Activated effector memory CD4-positive, alpha-beta T cell treated with Interleukin-2 at 50 U/mL for 16 hours (primary cell): Measurements from ENCODE around the gene UNC13B.

Experiments
- DNase-seq: peaks from one replicate; pipeline ENCODE4 v3.0.0-alpha.2; 2020

UNC13B gene

GRCh38 chr9:35340046-35340445 is 178.2 kb downstream of the UNC13B start:
- no peak for DNase-seq

DNA sequence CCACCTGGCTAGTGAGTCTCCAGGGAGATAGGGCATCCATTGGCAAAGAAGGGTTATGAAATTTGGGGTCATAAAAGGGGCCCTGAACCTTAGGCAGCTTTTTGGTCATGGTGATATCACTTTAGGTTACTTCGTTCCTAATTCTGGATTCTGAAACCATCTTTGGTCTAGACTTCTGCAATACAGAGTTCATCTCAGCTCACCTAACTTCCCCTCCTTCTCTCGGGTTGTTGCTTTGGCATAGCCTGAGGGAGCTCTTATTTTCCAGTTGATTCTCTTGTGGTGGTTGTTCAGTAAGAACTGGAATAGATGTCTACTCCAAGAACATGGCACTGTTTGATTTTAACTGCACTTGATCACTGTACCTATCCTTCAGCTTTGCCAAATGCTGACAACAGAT is 179.2 kb downstream of the UNC13B start:
- DNase-seq = no peak

GRCh38 chr9:35341585-35341984 is 179.8 kb downstream of the UNC13B start:
- DNase-seq = no peak

DNA sequence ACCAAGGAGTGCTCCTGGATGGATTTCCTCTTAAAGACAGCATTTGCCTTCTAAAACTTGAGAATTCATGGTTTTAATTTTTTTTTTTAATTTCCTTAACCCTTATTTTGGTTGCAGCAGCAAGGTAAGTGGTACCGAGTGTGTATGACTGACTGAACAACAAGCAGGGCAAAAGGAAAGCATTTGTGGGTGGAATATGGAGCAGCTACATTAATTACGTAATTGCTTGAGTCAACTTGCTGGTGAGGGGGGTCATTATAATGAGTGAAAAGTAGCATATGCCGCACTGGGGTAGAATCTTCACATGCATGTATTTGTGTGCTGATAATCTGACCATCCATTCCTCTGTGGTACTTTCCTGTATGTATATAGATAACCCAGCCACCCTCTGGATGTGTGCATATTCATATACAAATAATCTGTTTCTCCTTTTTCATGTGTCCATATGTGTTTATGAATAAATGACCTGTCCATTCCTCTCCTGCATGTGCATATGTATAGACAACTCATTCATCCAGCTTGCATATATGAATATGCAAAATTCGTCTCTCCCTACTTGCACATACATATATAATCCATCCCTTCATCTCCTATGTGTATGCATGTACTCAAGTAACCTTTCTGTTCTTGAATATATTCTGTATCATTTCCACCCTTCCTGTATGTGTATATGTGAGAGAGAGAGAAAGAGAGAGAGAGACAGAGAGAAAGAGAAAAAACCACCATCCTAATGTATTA is 180.6 kb downstream of the UNC13B start:
- DNase-seq = no peak

DNA sequence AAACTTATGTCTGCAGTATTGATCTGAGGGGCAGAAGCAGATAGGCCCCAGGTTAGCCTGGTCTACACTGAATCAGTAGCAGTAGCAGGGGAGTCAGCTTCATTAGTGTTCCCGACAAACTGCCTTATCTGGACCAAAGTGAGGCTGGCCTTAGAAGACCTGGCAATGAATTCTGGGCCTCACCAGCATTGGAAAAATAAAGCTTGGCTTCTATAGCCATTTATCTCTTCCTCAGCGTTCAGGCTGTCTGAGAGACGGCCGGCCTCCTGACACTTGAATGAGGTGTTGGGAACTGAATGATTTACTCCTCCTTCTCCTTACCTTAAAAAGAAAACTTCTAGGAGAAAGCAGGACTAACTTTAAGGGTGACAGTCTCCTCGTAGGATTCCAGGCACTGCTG is 186.3 kb downstream of the UNC13B start:
- no peak for DNase-seq

DNA sequence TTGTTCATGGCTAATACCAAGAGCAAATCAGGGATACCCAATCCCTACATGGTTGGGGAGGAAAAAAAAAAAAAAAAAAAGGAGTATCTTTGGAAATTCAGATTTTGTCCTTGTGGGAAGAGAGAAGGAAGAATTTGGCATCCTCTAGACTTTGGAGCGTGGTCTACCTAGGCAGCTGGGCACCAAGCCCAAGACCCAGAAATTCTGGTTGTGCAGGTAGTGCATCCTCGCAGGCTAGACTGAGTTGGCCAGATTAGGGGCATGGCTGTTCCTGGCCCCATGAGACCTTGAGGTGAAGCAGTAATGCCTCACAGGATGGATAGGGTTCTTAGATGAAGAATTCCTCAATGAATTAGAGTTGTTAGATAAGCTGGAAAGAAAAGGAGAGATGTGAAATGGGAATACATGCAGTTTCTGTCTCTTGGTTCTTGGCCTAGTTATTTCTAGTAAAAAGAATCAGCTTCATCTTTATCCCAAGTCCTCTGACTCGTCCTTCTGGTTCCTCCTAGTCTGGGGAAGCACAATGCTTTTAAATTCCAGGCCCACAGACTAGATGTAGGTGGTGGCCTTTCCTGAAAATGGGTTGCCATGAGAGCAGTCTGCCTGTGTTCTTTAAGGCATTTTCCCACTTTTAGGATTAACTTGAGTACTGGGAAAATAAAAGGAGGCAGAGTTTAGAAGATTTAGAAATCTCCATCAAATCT is 187.6 kb downstream of the UNC13B start:
- no peak for DNase-seq

- no peak for DNase-seq
Observed at GRCh38 chr9:35350212-35350611, 188.4 kb downstream of the UNC13B start.

DNA sequence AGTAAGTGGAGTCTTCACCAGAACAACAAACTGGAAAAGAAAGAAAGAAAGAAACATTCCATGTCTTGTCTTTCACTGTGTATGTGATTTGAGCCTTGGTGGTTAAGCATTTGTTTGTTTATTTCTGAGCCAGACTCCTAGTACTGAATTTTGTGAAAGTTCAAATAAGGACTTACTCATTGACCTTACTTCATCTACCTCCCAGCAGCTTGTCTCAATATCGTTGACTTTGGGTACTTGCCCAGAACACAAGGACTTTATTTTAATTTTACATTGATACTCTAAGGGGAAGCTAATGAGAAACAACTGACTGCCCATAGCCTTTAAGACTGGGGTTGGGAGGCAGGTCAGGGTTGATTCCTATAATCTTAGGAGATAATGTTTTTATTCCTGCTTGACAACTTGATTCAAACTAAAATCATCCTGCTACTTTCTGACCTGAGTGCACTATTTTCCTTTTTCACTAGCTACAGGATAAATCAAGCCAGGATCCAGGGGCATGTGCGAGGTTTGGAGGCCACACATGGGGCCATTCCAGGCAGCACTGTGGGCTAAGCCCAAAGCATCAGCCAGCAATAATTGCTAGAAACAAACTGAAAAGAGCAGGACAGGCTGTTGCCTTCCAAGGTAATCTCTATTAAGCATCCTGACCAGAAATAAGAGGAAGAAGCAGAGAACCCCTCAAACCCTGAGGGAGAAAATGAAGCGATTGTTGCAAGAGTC is 189.2 kb downstream of the UNC13B start:
- no peak for DNase-seq

DNA sequence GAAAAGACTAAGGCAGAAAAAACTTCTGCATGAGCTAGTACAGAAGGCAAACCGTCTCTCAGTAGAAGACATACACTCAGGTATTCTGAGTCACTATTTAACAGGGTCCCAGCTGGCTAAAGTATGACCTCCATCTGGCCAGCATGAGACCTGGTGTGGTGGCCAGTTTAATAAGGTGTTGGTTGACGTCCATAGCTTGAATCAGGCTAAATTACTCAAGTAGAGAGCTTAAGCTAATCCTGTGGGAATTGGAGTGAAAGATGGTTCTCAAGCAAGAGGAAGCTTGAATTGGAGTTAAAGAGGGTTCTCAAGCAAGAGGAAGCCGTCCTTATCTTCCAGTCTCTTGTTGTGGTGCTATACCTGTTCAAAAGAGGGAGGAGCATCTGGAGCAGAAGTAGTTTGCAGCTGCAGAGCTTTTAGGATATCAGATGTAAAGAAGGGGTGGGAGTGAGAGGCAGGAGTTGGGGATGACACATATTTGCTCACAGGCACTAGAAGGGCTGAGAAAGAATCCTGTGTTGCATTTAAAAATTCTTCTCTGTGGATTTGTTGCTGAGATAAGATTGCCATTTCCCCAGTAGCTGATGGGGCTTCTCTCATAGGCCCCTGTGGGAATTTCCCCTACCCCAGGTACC is 192.0 kb downstream of the UNC13B start:
- DNase-seq = no peak

DNA sequence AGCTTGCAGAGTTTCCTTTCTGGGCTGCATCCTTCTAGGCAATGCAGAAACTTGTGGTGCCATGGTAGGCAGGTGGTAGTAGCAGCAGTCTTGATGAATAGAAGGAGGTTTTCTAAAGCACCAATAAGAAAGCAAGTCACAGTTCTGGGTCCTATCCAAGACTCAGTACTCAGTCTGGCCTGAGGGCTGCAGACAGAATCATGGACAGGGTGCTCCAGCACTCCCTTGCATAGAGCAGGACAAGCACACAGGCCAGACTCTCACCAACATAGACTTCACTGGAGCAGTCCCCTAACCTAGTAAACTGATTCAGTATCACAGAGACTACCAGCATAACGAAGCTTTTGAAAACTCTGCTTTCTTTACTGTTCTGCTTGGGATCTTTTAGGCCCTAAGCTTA is 194.1 kb downstream of the UNC13B start:
- no peak for DNase-seq

- no peak for DNase-seq
Observed at GRCh38 chr9:35357116-35357515, 195.3 kb downstream of the UNC13B start.

DNA sequence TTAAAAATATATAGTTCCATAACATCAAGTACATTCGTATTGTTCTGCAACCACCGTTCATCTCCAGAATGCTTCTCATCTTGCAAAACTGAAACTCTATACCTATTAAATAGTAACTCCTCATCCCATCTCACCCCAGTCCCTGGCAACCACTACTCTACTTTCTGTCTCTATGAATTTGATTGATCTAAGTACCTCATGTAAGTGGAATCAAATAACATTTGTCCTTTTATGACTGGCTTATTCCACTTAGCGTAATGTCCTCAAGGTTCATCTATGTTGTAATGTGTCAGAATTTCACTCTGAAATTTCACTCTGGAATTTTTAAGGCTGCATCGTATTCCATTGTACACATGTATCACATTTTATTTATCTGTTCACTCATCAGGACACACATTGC is 196.0 kb downstream of the UNC13B start:
- DNase-seq = no peak

DNA sequence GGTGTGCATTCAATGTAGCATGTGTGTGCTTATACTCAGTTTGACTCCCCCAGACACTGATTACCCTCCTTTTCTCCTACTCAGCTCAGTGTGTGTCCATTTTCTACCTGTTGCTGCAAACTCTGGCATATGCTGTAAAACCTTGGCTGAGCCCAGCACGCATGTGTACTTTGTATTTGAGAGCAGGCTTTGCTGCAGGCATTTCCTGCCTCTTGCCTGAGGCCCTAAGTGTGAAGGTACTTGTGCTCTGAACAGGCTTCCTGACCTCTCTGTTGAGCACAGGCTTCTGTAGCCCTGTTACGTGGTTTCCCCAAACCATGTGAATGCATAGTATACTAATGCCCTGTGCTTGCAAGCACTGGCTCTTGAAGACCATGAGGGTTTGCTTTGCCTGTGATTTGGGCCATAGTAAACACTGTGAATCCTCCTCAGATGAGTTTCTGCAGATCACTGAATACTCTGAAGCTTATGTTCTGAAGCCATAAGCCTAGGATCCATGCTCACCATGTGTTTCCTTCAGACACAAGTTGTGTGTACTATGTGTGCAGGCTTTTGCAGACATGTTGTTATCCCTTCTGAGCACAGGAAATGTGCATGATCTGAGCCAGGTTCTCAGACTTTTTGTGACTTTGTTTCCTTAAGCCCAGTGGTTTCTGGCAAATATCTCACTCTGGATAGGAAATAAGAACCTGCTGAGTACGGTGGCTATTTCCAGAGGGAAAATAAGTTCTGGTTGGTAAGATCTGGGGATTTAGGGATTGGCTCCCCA is 203.2 kb downstream of the UNC13B start:
- no peak for DNase-seq

- DNase-seq = no peak
Observed at GRCh38 chr9:35366627-35367026, 204.8 kb downstream of the UNC13B start.

DNA sequence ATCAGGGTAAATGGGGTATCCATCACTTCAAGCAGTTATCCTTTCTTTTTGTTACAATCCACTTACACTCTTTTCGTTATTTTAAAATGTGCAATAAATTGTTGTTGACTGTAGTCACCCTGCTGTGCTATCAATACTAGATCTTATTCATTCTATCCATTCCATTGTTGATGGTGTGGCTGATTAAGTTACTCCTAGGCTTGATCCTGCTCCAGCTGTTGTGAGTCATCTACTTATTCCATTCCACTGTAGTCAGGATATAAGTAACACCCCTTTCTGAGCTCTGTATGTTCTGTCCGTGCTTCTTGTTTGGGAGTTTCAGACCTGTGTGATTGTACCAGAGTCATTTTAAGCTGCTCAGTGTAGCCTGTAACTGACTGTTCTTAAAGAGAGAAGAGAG is 205.6 kb downstream of the UNC13B start:
- DNase-seq = no peak

DNA sequence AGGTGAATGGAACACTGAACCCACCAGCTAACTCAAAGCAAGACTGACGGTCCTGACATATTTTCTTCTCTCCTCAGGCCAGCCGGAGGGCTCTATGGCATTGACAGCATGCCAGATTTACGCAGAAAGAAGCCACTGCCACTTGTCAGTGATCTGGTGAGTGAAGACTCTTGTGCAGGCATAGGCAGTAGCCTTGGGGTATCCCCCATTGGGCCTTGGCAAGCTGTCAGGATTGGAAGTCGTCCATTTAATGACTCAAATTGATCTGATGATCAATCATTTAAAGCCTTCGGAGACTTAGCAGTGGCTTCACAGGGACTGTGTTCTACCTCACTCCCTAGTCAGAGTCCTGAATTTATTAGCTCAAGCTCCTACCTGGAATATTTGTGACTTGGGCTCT is 208.4 kb downstream of the UNC13B start:
- DNase-seq = no peak

DNA sequence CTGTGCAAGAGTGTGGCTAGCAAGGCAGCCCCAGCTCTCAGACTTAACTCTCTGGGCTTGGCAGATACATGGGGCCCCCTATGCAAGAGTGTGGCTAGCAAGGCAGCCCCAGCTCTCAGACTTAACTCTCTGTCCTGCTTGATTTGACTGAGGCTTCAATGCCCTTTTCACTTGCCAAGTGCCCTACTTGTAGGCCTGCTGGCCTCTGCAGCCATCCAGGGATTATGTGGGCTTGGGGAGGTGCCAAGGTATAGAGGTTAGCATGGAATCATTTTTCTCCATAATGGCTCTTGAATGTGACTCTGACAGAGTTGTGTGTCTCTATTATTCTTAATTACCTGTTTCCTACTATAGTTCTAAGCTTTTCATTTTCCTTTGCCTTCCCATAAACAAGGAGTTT is 212.6 kb downstream of the UNC13B start:
- DNase-seq = no peak

DNA sequence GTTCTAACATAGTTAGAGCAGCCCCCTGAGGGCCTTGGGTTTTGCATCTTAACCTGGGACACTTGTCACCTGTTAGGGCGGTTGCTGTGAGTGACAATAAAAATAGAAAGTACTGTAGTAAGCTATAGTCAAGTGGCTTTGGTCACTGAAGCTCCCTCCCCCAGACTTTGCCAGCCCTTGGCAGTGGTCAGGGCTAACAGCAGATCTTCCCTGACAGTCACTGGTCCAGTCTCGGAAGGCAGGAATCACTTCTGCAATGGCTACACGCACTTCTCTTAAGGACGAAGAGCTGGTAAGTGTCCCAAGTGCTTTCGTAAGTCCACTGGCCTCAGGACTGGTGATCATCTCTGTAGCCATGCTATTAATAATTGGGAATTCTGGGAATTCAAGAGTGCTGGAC is 213.1 kb downstream of the UNC13B start:
- DNase-seq = no peak

DNA sequence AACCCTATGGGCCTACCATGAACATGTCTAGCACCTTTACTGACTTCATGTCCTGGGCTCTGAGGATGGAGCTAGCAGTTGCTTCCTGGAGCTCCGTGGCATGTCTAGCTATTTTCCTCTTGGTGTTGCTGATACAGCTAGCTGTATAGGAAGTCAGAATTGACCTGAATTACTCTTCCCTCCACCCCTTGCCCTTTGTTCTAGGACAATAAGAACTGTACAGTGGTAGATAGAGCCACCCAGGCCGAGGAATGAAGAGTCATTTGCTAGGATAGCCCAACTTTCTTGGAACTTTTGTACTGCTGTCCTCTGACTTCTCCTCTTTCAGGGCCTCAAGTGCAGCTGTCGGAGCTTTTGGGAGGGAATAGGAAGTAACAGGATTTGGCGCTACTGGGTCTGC is 218.2 kb downstream of the UNC13B start:
- no peak for DNase-seq

- no peak for DNase-seq
Observed at GRCh38 chr9:35380619-35381018, 218.8 kb downstream of the UNC13B start.

- no peak for DNase-seq
Observed at GRCh38 chr9:35385042-35385441, 223.2 kb downstream of the UNC13B start.

- DNase-seq = no peak
Observed at GRCh38 chr9:35395076-35395705, 233.4 kb downstream of the UNC13B start.
